ENCODE measurements around the gene TMEM256.

Gene TMEM256

GRCh38 chr17:7407485-7408251 lies 3.8 kb upstream of the TMEM256 start, which contains the start of gene NLGN2:
NLGN2 (plus strand) TSS chr17:7407845; CDS start chr17:7408256, 411 bp downstream.
- DNase-seq (ENCODE audit: low spot score) = no peak

DNA sequence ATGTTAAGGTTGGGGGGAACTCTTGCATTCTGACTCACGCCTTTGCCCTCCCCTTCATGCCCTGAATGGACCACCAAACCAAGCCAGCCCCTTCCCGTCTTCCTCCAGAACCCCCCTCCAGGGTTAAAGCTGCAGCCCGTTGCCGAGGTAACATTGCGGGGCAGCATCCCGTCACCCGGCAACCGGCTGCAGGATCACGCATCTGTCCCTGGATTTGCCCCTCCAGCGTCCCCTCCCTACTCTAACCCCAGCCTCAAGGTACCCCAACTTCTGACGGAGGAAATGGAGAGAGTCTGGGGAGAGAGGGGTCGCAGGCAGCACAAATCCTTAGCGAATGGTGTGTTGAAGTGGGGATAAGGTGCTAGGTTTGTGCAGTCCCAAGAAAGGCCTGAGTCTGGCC lies 3.2 kb upstream of the TMEM256 start:
- no peak for DNase-seq (ENCODE audit: low spot score)

GRCh38 chr17:7406235-7406825 lies 2.4 kb upstream of the TMEM256 start:
- DNase-seq (ENCODE audit: low spot score) = no peak

GRCh38 chr17:7405350-7406234 lies 1.7 kb upstream of the TMEM256 start:
- DNase-seq (ENCODE audit: low spot score) = no peak

GRCh38 chr17:7404737-7405349 lies 946 bp upstream of the TMEM256 start:
- peak; percentile 73 for DNase-seq (ENCODE audit: low spot score)

GRCh38 chr17:7403727-7403976 lies 245 bp downstream of the TMEM256 start:
- peak; percentile 84 for DNase-seq (ENCODE audit: low spot score)

- peak; percentile 25 for DNase-seq (ENCODE audit: low spot score)
Measured at GRCh38 chr17:7403043-7403726, 712 bp downstream of the TMEM256 start.

DNA sequence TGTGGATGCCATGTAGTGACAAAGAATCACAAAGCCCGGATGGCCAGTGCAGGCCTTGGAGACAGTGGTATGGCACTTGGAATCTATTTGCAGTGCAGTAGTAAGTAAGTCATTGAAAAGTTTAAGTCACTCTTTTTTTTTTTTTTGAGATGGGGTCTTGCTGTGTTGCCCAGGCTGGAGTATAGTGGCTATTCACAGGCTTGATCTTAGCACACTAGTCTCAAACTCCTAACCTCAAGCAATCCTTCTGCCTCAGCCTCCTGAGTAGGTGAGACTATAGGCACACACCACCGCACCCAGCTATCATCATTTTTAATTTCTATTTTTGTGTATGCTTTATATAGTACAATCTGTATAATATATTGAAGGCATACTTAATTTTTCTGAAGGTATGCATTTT lies 5.3 kb downstream of the TMEM256 start:
- no peak for DNase-seq (ENCODE audit: low spot score)

- no peak for DNase-seq (ENCODE audit: low spot score)
Measured at GRCh38 chr17:7396147-7396546, 7.8 kb downstream of the TMEM256 start.

DNA sequence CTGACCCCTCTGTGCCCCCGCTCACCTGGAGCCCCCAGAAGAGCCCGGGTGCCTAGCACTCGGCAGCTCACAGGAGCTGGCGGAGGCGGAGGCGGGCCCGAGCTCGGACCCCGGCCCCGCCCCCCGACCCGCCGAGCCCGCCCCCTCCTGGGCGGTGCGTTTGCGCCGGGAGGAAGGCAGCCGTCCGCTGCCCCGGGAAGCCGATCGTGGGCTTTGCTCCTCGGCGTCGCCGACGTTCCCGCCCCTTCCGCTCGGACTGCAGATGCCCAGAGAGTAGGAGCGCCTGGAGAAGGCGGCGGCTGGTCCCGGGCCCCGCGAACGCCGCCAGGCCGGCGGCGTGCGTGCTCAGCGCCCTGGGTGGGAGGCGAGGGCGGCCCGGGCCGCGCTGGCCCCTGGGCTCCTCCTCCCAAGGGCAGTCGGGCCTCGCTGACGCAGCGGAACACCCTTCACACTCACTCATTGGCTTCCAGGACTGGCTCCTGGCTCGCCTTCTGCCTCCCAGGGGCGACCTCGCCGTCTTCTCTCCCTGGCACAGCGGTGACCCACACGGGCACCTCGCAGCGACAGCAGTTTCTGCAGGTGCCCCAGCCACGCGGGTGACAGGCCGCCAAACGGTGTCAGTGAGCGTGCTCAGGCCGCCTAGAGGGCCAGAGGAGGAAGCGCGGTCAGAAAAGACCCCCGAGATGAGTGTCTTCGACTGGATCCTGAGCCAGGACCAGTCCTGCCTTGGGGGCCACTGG lies 9.3 kb downstream of the TMEM256 start, which contains the start of gene PLSCR3:
Gene PLSCR3 (minus strand): TSS at position 74 of the 740 bp plus-strand sequence. CDS start 415 bp downstream, outside the sequence.
- DNase-seq (ENCODE audit: low spot score) = peak; percentile 92

DNA sequence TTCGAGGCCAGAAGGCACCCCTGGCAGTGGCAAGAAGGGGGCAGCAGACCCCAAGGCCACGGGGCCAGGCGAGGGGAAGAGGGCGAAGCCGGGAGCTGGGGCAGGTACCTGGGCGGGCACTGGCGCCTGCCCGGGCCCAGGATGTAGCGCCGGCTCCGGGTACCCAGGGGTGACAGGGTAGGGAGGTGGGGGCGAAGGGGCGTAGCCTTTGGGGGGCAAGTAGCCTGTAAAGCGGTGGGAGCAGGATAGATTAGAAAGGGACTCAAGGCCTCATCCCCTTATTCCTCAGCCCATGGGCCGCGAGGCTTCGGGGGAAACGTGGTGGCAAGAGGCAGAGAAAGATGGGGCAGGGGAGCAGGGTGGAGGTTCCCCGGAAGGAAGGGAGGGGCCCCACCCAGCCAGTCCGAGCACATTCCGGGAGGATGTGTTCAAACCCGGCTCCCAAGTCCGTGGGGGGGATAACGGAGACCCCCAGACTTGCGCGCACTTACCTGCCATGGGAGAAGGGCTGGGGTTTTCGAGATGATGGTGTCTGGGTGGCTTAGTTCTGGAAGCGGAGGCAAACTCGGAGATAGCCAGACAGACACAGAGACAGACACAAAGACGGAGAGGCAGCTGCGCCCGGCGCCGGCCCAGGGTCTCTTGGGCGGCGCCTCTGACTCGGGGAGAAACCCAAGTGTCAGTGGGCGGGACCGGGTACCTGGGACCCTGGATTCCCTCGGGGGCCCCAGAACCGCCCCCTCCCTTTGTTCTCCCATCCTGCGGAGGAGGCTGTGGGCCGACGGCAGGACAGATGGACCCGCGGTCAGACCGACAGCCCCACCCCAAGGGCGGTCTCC lies 10.1 kb downstream of the TMEM256 start:
- peak; percentile 35 for DNase-seq (ENCODE audit: low spot score)

GRCh38 chr17:7392696-7393612 lies 10.9 kb downstream of the TMEM256 start:
- DNase-seq (ENCODE audit: low spot score) = no peak

DNA sequence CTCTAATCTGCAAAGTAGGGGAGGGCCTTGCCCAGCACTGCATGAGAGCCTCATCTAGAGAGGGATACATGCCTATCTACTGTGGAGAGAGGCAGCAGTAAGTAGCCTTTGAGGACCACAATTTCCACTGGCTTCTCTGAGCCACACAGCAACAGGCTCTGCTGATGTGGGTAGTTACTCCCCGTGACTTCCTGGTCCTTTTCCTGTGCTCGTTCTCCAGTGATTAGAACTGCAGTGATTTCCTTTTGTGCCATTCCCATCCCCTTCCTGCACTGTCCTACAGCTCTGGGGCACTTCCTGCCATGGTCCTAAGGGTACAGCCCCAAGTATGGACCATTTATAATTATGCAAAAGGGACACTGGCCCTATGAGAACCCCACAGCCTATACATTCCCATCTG lies 12.6 kb downstream of the TMEM256 start:
- DNase-seq (ENCODE audit: low spot score) = no peak

DNA sequence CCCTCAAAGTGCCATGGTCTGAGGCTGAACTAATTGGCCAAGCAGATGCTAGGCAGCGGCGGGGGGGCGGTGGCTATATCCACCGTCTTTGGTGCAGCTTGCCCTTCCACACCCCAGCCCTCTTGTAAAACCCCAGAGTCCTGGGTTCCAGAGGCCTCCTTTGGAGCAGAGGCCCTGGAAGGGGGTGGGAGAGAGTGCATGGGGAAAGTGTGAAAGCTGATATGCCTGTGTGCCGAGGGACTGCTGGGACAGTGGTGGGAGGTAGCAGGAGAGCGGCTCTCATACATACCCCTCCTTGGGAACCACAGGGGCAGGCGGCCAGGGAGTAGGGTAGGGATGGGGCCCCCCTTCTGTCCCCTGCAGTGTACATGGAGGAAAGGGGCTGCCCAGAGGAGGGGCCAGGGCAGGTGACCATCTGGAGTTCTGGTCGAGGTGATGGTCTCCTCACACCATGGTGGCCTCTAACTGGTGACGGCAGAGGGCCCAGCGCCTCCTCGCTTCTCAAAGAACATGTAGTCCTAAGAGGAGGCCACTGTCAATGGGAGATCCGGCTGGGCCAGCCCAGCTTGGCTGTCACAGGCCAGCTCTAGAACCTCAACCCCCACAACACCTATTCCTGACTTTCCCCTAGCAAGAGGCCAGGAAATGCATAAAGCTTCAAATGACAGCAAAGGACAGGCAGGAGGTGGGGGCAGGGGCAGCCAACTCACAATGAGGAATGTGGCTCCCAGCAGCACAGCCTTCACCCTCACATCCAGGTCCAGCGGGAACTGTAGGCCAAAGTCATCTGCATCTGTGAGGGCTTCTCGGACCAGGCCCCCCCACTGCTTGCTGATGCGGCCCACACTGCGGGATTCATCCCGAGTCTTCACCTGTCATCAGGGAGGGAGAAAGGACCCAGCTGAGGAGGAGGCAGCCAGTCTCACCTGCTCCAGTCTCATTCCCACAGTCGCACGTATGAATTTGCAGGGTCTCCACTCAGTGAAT lies 13.7 kb downstream of the TMEM256 start:
- no peak for DNase-seq (ENCODE audit: low spot score)

- no peak for DNase-seq (ENCODE audit: low spot score)
Measured at GRCh38 chr17:7388856-7389255, 15.0 kb downstream of the TMEM256 start.

DNA sequence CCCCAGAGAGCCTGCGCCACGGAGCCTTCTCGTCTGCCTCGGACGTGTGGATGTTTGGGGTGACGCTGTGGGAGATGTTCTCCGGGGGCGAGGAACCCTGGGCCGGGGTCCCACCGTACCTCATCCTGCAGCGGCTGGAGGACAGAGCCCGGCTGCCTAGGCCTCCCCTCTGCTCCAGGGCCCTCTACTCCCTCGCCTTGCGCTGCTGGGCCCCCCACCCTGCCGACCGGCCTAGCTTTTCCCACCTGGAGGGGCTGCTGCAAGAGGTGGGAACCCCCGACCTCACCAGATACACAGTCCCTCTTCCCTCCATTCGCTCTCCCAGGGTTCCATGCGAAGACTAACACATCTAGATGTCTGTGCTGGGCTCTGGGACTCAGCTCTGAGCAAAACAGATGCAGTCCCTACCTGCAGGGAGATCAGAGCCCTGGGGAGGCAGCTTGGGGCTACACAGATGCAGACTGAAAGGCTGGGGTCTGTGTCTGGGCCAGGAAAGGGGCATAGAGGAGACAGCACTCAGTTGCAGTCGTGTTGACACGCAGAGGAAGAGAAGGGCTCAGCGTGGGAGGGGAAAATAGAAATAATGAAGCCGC lies 19.3 kb downstream of the TMEM256 start:
- DNase-seq (ENCODE audit: low spot score) = no peak

DNA sequence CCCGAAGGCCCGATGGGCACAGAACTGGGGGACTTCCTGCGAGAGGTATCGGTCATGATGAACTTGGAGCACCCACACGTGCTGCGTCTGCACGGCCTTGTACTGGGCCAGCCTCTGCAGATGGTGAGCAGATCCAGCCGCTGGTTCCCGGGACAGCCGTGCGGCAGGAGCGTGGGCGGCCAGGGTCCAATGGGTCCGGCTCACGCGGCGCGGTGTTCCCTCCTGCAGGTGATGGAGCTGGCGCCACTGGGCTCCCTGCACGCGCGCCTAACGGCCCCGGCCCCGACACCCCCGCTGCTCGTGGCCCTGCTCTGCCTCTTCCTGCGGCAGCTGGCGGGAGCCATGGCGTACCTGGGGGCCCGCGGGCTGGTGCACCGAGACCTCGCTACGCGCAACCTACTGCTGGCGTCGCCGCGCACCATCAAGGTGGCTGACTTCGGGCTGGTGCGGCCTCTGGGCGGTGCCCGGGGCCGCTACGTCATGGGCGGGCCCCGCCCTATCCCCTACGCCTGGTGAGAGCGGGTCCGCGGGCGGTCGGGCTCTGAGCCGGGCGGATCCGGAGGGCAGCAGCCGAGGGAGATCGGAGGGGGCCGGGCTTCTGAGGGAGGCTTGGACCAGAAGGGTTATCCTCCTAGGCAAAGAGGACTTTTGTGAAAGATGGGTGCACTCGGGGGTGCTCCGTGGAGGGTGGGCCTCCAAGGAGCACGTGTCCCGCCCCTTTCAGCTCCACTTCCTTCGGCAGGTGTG lies 20.0 kb downstream of the TMEM256 start:
- peak; percentile 40 for DNase-seq (ENCODE audit: low spot score)
